Measurements from ENCODE around the gene C1orf159. TPM values are rescaled to one million over a fixed set of nuclear protein-coding genes. Genes with fewer than 3 reads are reported as not detected.

The C1orf159 gene
- total and polyA plus RNA-seq, 9 of the 15 experiments (the other 6 are each of a cell fraction or from before 2014, with no cell fraction given), result 0.28 to 54.9 (median 10.6) TPM

GRCh38 chr1:1080951-1081310 is 35.0 kb downstream of the C1orf159 start (continued):
- TF ChIP-seq ZNF512 (tag; IDR thresholded peaks at IDR 0.05) (no peak), ZBTB9 (CRISPR knock-in tag; IDR thresholded peaks at IDR 0.05) (no peak), ZNF165 (CRISPR knock-in tag; IDR thresholded peaks at IDR 0.05; ENCODE audit: borderline replicate concordance) (no peak), RFX1 (IDR thresholded peaks at IDR 0.05) (no peak), KDM4B (IDR thresholded peaks at IDR 0.05; ENCODE audit: borderline replicate concordance in 2 of 2, low read depth in 1 of 2) (no peak)

- Histone ChIP-seq H3K4me3 (peak overlapping the region; percentile 21), H3K79me2 (ENCODE audit: control insufficient read depth, insufficient read depth, low read length) (no peaks in the 10 kb centered on the region), H3K36me3 (ENCODE audit: control insufficient read depth, insufficient read depth, low read length) (peaks cover 11% of the 10 kb centered on the region; the same call in 1 of the 3 replicates), H4K20me1 (replicated peaks; ENCODE audit: control insufficient read depth, insufficient read depth, low read length) (no peaks in the 10 kb centered on the region), H3K9me1 (ENCODE audit: control insufficient read depth, insufficient read depth, low read length) (no peaks in the 10 kb centered on the region), H3K4me2 (ENCODE audit: insufficient read depth, low read length) (peak overlapping the region; percentile 87), H3K4me1 (replicated peaks in 1 of 2; ENCODE audit: control insufficient read depth in 2 of 2, insufficient read depth in 2 of 2, low read length in 2 of 2) (peaks cover 12 to 66% of the 10 kb centered on the region in 2 experiments), H2AFZ (ENCODE audit: low read depth, low read length) (peak overlapping the region; percentile 75), H3K9me3 (replicated peaks; ENCODE audit: control insufficient read depth, insufficient read depth, low read depth, low read length) (no peaks in the 10 kb centered on the region; the same call in 1 of the 2 replicates), H3K9ac (ENCODE audit: insufficient read depth in 1 of 2, low read depth in 2 of 2, low read length in 2 of 2) (peak overlapping the region; percentile 28 to 89; a peak in 3 of 4 replicates), H3K27ac (ENCODE audit: extremely low read depth, low read depth, low read length) (no peak overlapping the region), H3K27me3 (ENCODE audit: control insufficient read depth in 2 of 2, insufficient read depth in 2 of 2, low read length in 2 of 2) (peaks cover 0 to under 1% of the 10 kb centered on the region in 2 experiments; a peak in 1 of 5 replicates)
- CTCF ChIA-PET (ENCODE audit: low intra/inter-chr PET ratio), result no interaction called here
- peak; percentile 88 for ATAC-seq
- no TSS peak for BruUV-seq (replicated peaks)
- peak; percentile 74 to 90 (median 88) for DNase-seq (ENCODE audit: extremely low read depth in 1 of 4, low spot score in 3 of 4)
- 5% methylated on average over 16 of the region's 23 CpGs for WGBS (ENCODE audit: insufficient coverage, low coverage, missing lambda C conversion rate)
- POLR2A ChIA-PET, result interaction anchor here (0.7 to 1.1 kb wide), 2 partner anchors 21 to 176 kb away, joined by 4 read pairs; no protein-coding TSS in a partner anchor
- FAIRE-seq, result peak; percentile 73
- in situ Hi-C loops (cut with MboI) (no loop called here), intact Hi-C loops (cut with micrococcal nuclease) (no loop called here)
- no peak for TF ChIP-seq FOXM1 (IDR thresholded peaks at IDR 0.05; ENCODE audit: low read depth)
- no peak for TF ChIP-seq FOXM1 (CRISPR knock-in tag; IDR thresholded peaks at IDR 0.05; ENCODE audit: low read depth)
- no peak for TF ChIP-seq MIER1 (IDR thresholded peaks at IDR 0.05; ENCODE audit: low read depth)
- TF ChIP-seq MYC (IDR thresholded peaks at IDR 0.05; ENCODE audit: low read depth, low read length), result 0 out of 2 replicates have a peak, but pooled peaks have one; percentile 19
- TF ChIP-seq MYC (CRISPR knock-in tag; IDR thresholded peaks at IDR 0.05; ENCODE audit: borderline replicate concordance, low read depth), result peak; percentile 58; the same call in 1 of the 2 replicates
- TF ChIP-seq SRSF3 (IDR thresholded peaks at IDR 0.05; ENCODE audit: insufficient read depth, low read length), result no peak
- TF ChIP-seq SRSF7 (optimal IDR thresholded peaks at IDR 0.05; ENCODE audit: low read depth, low read length), result no peak
- TF ChIP-seq MBD1 (CRISPR knock-in tag; IDR thresholded peaks at IDR 0.05), result no peak
- peak; percentile 49 for TF ChIP-seq RBM22 (IDR thresholded peaks at IDR 0.05; ENCODE audit: low read depth, low read length, poor library complexity, severe bottlenecking)
- no peak for TF ChIP-seq CEBPB (tag; IDR thresholded peaks at IDR 0.05)
Observed at GRCh38 chr1:1080122-1080757, 35.6 kb downstream of the C1orf159 start.
